NOMO-1 treated with DMSO at 0.1 percent for 48 hours (cell line): ENCODE results near the gene XKR7.
"Not testable (repeated sequence)": the region's sequence is repeated elsewhere in the genome, so short reads cannot be mapped to it uniquely, and the experiment has no call there.

ENCODE experiments used
- DNase-seq: peaks from one replicate; lab custom pipeline; 2025; ENCODE audit not compliant: unreplicated experiment; lab: John Stamatoyannopoulos, UW

Gene XKR7

GRCh38 chr20:32012159-32012688 is 44.3 kb downstream of the XKR7 start:
- DNase-seq = no peak

- no peak for DNase-seq
These were observed 45.4 kb downstream of the XKR7 start for GRCh38 chr20:32013326-32013725.

- DNase-seq = no peak
These were observed 49.8 kb downstream of the XKR7 start for GRCh38 chr20:32017711-32018251.

DNA sequence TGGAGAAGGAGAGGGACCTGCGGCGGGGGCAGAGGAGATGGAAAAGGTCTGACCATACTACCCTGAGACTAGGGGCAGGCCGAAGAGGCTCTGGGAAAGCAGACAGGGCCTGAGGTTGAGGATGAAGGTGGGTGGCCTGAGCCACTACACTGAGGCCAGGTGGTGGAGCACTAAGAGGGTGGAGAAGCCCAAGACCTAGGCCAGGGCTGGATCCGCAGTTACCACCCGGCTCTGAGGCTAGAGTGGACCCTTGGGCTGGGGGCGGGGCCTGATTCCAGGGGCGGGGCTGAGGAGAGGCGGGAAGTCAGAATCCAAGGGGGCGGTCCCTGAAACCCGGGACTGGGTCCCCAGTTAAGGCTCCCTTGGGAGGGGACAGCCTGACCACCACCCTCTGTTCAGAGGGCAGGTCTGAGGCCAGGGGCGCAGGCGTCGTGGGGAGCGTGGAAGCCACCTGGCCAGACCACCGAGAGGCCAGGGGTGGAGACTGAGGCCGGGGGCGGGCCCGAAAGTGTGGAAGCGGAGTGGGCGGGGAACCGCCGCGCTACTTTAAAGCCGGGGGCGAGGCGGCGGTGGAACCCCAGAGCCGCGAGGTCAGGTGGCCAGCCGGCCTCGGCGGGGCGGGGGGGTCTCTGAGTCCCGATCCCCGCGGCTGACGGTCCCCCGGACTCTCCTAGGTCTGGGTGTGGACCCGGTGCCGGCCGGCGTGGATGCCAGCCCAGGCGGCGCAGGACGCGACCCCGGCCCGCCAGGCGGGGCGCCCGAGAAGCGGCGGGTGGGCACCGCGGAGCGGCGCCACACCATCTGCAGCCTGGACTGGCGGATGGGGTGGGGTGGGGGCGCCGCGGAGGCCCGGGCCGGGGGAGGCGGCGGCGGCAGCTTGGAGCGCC is 50.6 kb downstream of the XKR7 start:
- peak; percentile 19 for DNase-seq

GRCh38 chr20:32019156-32019510 is 51.2 kb downstream of the XKR7 start:
- DNase-seq = no peak

GRCh38 chr20:32019563-32020463 is 51.9 kb downstream of the XKR7 start:
- DNase-seq = no peak

- DNase-seq = no peak
These were observed 53.1 kb downstream of the XKR7 start for GRCh38 chr20:32021091-32021490.

DNA sequence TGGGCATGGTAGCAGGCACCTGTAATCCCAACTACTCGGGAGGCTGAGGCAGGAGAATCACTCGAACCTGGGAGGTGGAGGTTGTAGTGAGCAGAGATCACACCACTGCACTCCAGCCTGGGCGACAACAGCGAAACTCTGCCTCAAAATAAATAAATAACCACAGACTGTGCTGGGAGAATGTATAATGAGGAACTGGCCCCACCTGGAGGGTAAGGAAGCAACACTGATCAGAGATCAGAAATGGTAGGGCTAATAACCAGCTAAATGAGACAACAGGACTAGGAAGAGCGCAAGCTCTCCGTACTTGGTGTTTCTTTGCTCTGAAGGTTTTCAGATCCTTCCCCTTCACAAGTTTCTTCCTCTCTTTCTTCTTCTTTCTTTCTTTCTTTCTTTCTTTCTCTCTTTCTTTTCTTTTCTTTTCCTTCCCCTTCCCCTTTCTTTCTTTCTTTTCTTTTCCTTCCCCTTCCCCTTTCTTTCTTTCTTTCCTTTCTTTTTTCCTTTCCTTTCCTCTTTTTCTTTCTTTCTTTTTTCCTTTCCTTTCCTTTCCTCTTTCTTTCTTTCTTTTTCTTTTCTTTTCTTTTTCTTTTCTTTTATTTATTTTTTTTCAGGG is 56.8 kb downstream of the XKR7 start:
- DNase-seq = peak; percentile 39

- no peak for DNase-seq
These were observed 59.7 kb downstream of the XKR7 start for GRCh38 chr20:32027643-32028042.

GRCh38 chr20:32028647-32029372 is 60.9 kb downstream of the XKR7 start:
- DNase-seq = no peak

GRCh38 chr20:32029561-32029960 is 61.6 kb downstream of the XKR7 start:
- no peak for DNase-seq

- DNase-seq = peak; percentile 45
These were observed 63.3 kb downstream of the XKR7 start for GRCh38 chr20:32031007-32031958.

GRCh38 chr20:32033316-32033715 is 65.4 kb downstream of the XKR7 start:
- DNase-seq = no peak

DNA sequence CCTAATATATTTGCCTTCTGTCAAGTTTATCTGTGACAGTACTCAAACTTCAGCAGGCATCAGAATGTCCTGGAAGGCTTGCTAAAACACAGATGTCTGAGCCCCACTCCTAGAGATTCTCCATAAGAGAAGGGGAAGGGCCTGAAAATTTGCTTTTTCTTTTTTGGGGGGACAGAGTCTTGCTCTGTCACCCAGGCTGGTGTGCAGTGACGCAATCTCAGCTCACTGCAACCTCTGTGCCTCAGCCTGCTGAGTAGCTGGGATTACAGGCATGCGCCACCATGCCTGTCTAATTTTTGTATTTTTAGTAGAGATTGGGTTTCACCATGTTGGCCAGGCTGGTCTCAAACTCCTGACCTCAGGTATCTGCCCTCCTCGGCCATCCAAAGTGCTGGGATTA is 65.8 kb downstream of the XKR7 start:
- DNase-seq = not testable (repeated sequence)

DNA sequence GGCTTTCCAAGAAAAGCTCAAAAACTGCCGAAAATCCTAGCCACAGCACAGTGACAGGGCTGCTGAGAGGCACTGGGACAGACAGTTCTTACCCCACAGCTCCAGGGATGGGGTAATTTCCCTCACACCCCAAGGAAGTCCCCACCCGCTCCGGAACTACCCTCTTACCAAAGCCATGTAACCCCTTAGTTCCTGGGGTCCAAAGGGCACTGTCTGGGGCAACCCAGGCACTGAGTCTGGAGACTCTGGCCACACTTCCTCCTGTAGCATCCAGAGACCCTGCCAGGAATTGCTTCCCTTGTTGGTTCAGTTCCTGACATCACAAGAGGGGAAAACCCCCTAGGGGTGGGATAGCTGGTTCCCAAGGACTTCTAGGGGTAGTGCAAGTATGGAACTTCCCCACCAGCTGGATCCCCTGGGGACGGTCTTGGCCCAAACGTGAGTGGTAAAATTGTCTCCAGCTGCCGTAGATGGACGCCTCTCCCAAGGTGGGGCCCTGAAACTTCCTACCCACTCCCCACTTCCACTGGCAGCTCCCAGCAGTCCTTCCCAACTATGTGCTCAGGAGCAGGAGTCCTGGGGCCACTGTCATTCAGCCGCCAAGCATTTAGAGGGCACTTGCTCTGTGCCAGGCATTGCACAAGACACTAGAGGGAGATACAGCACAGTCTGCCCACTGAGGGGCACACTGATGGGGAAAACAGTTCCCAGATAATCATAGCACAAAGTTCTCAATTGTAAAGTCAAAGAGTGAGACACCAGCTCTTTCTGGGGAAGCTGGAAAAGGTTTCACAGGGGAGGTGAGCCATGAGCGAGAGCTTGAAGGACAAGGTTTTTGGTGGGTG is 66.9 kb downstream of the XKR7 start:
- peak; percentile 59 for DNase-seq

- DNase-seq = no peak
These were observed 67.5 kb downstream of the XKR7 start for GRCh38 chr20:32035426-32035779.

- DNase-seq = no peak
These were observed 68.3 kb downstream of the XKR7 start for GRCh38 chr20:32036252-32036651.

GRCh38 chr20:32036716-32037485 is 69.0 kb downstream of the XKR7 start:
- peak; percentile 48 for DNase-seq
